HFF-Myc (cell line): ENCODE data around the gene KIR2DL1.

ENCODE experiments used
- DNase-seq: peaks from one replicate; pipeline ENCODE4 v3.0.0-alpha.2; 2011; ENCODE audit warnings: low read depth; ENCODE audit errors: extremely low read depth
- H3K4me3 ChIP-seq: replicated peaks from 2 replicates; pipeline ENCODE4 v1.5.1; 2011; ENCODE audit warnings: low read depth, mild to moderate bottlenecking, control low read depth, low read length
- TF ChIP-seq, protein P1 (sequence below): IDR thresholded peaks from 2 replicates; pipeline ENCODE4 v1.5.1; 2012; ENCODE audit warnings: mild to moderate bottlenecking, low read depth, low read length, control low read depth; ENCODE audit errors: missing control alignments

KIR2DL1 gene

DNA sequence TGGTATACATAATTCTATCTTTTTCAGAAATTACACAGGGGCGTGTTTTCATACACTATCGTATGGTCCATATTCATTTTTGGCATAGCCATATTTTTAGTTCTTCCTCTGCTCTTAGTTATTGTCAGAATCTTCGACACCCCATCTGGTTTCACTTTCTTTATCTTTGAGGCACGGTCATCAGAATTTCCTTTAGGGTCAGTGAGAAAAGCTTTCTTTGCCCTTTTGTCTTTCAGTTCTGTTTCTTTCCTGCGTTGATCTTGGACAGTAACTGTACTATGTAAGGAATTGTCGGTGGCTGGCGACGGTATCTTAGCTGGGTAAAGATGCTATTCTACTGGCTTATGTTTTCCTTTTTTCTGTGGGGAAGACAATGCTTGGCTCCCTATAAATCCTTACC is 23.2 kb downstream of the KIR2DL1 start:
- TF ChIP-seq, protein P1, sequence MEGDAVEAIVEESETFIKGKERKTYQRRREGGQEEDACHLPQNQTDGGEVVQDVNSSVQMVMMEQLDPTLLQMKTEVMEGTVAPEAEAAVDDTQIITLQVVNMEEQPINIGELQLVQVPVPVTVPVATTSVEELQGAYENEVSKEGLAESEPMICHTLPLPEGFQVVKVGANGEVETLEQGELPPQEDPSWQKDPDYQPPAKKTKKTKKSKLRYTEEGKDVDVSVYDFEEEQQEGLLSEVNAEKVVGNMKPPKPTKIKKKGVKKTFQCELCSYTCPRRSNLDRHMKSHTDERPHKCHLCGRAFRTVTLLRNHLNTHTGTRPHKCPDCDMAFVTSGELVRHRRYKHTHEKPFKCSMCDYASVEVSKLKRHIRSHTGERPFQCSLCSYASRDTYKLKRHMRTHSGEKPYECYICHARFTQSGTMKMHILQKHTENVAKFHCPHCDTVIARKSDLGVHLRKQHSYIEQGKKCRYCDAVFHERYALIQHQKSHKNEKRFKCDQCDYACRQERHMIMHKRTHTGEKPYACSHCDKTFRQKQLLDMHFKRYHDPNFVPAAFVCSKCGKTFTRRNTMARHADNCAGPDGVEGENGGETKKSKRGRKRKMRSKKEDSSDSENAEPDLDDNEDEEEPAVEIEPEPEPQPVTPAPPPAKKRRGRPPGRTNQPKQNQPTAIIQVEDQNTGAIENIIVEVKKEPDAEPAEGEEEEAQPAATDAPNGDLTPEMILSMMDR, result no peak
- DNase-seq, result no peak
- H3K4me3 ChIP-seq, result no peak overlapping the region

DNA sequence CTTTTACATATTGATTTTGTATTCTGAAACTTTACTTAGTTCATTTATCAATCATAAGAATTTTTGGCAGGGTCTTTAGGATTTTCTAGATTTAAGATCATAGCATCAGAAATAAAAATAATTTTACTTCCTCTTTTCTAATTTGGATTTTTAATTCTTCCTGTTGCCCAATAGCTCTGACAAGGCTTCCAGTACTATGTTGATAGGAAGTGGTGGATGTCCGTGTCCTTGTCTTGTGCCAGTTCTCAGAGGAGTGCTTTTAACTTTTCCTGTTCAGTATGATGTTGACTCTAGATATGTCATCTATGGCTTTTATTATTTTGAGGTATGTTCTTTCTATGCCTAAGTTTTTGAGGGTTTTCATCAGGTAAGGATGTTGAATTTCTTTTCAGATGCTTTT is 26.2 kb downstream of the KIR2DL1 start:
- no peak overlapping the region for H3K4me3 ChIP-seq
- TF ChIP-seq, protein P1, result no peak
- no peak for DNase-seq

DNA sequence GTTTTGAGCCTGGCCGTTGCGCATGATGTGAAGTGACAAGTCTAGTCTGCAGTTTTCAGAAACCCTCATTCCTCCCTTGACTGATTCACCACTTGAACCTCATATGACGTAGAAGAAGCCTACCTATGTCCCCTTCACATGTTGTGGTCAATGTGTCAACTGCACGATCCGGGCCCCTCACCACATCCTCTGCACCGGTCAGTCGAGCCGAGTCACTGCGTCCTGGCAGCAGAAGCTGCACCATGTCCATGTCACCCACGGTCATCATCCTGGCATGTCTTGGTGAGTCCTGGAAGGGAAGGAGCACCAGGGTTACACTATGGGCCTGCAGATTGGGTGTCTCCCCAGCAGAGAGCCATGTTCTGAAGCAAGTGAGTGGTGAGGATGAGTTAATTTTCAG is 33.8 kb downstream of the KIR2DL1 start, which contains the start of gene KIR2DL4:
KIR2DL4 (plus strand) TSS at position 201 of the 400 bp plus-strand sequence; CDS start at position 243, 42 bp downstream.
- DNase-seq, result no peak
- no peak within 1 kb of the TSS for H3K4me3 ChIP-seq
- TF ChIP-seq, protein P1, result no peak

DNA sequence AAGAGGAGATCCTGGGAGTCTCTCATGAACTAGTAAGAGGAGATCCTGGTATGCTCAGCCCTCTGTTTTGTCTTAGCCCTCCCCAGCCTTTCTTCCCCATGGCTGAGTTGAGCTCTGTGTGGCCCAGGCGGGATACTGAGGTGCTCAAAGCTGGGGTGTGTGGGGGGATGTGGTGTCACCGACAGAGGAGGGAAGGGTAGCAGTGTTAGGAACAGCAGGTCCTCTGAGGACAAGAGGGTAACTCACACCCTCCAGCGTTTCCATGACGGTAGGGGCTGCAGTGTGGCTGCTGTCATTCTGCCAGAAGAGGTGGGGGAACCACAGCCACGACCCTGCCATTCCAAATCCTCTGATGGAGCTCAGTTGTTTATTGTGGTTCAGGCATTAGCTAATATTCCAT is 34.5 kb downstream of the KIR2DL1 start:
- TF ChIP-seq, protein P1, result no peak
- no peak for DNase-seq
- H3K4me3 ChIP-seq, result no peak overlapping the region

DNA sequence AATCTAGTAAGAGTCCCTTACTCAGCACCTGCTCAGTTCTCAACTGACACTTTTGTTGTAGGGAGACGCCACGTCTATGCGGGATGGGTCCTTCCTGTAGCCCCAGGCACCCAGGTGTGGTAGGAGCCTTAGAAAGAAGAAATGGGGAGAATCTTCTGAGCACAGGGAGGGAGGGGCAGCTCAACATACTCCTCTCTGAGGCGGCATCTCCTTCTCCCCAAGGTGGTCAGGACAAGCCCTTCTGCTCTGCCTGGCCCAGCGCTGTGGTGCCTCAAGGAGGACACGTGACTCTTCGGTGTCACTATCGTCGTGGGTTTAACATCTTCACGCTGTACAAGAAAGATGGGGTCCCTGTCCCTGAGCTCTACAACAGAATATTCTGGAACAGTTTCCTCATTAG is 35.0 kb downstream of the KIR2DL1 start:
- TF ChIP-seq, protein P1, result no peak
- H3K4me3 ChIP-seq, result no peak overlapping the region
- no peak for DNase-seq

DNA sequence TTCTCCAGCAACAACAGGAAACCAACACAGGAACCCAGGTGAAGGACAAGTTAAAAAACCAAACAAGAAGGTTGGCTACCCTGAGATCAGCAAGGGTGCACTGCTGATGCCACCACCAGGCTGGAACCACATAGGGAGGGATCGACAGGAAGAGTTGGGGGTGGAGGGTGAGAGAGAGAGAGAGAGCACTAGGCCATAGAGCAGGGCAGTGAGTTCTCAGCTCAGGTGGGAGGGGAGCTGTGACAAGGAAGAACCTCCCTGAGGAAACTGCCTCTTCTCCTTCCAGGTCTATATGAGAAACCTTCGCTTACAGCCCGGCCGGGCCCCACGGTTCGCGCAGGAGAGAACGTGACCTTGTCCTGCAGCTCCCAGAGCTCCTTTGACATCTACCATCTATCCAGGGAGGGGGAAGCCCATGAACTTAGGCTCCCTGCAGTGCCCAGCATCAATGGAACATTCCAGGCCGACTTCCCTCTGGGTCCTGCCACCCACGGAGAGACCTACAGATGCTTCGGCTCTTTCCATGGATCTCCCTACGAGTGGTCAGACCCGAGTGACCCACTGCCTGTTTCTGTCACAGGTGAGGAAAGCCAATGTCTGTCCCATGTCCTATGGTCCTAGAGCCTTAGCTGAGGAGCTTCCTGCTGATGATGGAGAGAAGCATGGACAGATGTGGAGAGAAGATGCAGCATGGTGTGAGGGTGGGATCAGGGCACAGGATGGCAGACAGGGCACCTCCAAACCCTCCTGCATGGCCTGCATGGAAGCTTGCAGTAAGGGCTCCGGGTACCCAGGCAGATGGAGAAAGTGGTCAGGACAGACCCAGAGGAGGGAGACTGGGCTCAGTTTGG is 36.3 kb downstream of the KIR2DL1 start:
- TF ChIP-seq, protein P1, result no peak
- H3K4me3 ChIP-seq, result no peak overlapping the region
- no peak for DNase-seq
